Cardiac muscle cell (in vitro differentiated cells and primary cell): Measurements from ENCODE around the gene PTDSS2. TPM values are rescaled to one million over a fixed set of nuclear protein-coding genes. Genes with fewer than 3 reads are reported as not detected.

Source experiments
- DNase-seq, 2 donors: peaks; one replicate each; pipeline versions ENCODE4 v3.0.0 to v3.0.0-alpha.2; 2010 to 2017; ENCODE audit warnings: low read depth in 1 of 2, low spot score in 1 of 2
- H3K27ac ChIP-seq: fragments of 200-600 bp; sonication (generic); 2 replicates; pipeline ENCODE4 v1.5.1; 2016
- H3K27me3 ChIP-seq: fragments of 200-600 bp; sonication (generic); 2 replicates; pipeline ENCODE4 v1.6.0; 2016; ENCODE audit warnings: control low read depth
- H3K36me3 ChIP-seq: fragments of 200-600 bp; sonication (generic); 2 replicates; pipeline ENCODE4 v1.5.1; 2016; ENCODE audit warnings: control low read depth
- H3K4me1 ChIP-seq: fragments of 200-600 bp; sonication (generic); 2 replicates; pipeline ENCODE4 v1.8.1; 2017; ENCODE audit warnings: low read depth, mild to moderate bottlenecking, mixed run types
- H3K4me3 ChIP-seq: fragments of 200-600 bp; sonication (generic); 2 replicates; pipeline ENCODE4 v1.5.1; 2016; ENCODE audit warnings: mild to moderate bottlenecking
- H3K9me3 ChIP-seq: fragments of 200-600 bp; sonication (generic); 2 replicates; pipeline ENCODE4 v1.5.1; 2017; ENCODE audit warnings: low read depth, mild to moderate bottlenecking, control low read depth
- CTCF ChIP-seq: IDR thresholded peaks from 2 replicates; pipeline ENCODE4 v1.5.1; 2012; ENCODE audit warnings: low read depth, mild to moderate bottlenecking, low read length
- polyA plus RNA-seq: library from polyadenylated mRNA; unstranded; fragments of >200 nt; fragmentation: Nextera tagmentation; extraction: Ambion mirVana; gene quantifications from 2 replicates; pipeline ENCODE4 v1.2.1, GENCODE V29; 2016
- total RNA-seq: library from RNA; depleted of rRNA; stranded (reverse); fragments of >200 nt; gene quantifications from 2 replicates; pipeline ENCODE4 v1.2.3, GENCODE V29; 2016

Gene PTDSS2
- total and polyA plus RNA-seq, 2 experiments from 2014 or later: 69.6 to 202 TPM

- H3K4me1 ChIP-seq: peaks cover 6% of the 10 kb centered on the region
- no peak for TF ChIP-seq CTCF
- H3K36me3 ChIP-seq: peaks cover 7% of the 10 kb centered on the region
- H3K4me3 ChIP-seq: no peak overlapping the region
- DNase-seq: no peak
- no peak overlapping the region for H3K27ac ChIP-seq
- H3K9me3 ChIP-seq: no peaks in the 10 kb centered on the region
- H3K27me3 ChIP-seq: no peaks in the 10 kb centered on the region
These were observed 81.1 kb downstream of the PTDSS2 start for GRCh38 chr11:530960-531831.

- no peak for DNase-seq
- peaks cover 7% of the 10 kb centered on the region for H3K36me3 ChIP-seq
- no peak for TF ChIP-seq CTCF
- no peaks in the 10 kb centered on the region for H3K9me3 ChIP-seq
- H3K27me3 ChIP-seq: no peaks in the 10 kb centered on the region
- no peak overlapping the region for H3K4me3 ChIP-seq
- no peak overlapping the region for H3K27ac ChIP-seq
- peaks cover 6% of the 10 kb centered on the region for H3K4me1 ChIP-seq
These were observed 81.9 kb downstream of the PTDSS2 start for GRCh38 chr11:531919-532526.

GRCh38 chr11:532527-532985, 82.5 kb downstream of the PTDSS2 start:
- H3K36me3 ChIP-seq: peaks cover 7% of the 10 kb centered on the region
- no peak overlapping the region for H3K4me3 ChIP-seq
- H3K27me3 ChIP-seq: no peaks in the 10 kb centered on the region
- H3K27ac ChIP-seq: no peak overlapping the region
- TF ChIP-seq CTCF: no peak
- no peaks in the 10 kb centered on the region for H3K9me3 ChIP-seq
- DNase-seq: no peak
- peaks cover 8% of the 10 kb centered on the region for H3K4me1 ChIP-seq

DNA sequence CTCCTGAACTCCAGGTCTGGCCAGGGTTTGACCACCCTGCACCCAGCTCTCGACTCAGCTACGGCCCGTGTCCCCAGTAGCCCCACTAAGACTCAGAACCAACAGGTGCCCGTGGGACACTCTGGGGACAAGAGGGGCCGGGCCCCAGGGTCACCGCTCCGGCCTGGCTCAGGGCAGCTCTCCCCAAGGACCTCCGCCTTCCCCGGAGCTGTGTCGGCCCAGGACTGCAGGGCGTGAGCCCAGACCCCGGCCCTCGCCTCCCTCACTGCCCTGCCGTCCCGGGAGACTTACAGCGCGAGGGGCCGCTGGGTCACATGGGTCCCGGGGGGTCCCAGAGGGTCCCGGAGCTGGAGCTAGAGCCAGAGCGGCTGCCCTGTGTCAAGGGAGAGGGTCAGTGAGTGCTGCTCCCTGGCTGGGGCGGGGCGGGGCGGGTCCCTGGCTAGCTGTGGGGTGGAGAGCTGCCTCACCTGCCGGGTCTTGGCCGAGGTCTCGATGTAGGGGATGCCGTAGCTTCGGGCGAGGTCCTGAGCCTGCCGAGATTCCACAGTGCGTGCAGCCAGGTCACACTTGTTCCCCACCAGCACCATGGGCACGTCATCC, 83.0 kb downstream of the PTDSS2 start:
- Histone ChIP-seq H3K36me3 (peaks cover 7% of the 10 kb centered on the region), H3K4me3 (no peak overlapping the region), H3K27ac (no peak overlapping the region), H3K9me3 (no peaks in the 10 kb centered on the region), H3K27me3 (no peaks in the 10 kb centered on the region), H3K4me1 (peaks cover 12% of the 10 kb centered on the region)
- no peak for DNase-seq
- no peak for TF ChIP-seq CTCF

GRCh38 chr11:533586-534395, 83.7 kb downstream of the PTDSS2 start:
- no peak for DNase-seq
- no peak for TF ChIP-seq CTCF
- no peaks in the 10 kb centered on the region for H3K9me3 ChIP-seq
- no peak overlapping the region for H3K27ac ChIP-seq
- H3K27me3 ChIP-seq: no peaks in the 10 kb centered on the region
- peaks cover 12% of the 10 kb centered on the region for H3K4me1 ChIP-seq
- peak overlapping the region; percentile 98 for H3K4me3 ChIP-seq
- H3K36me3 ChIP-seq: peaks cover 7% of the 10 kb centered on the region
